ENCODE data around the gene MXD3.
"Not testable (repeated sequence)": the region's sequence is repeated elsewhere in the genome, so short reads cannot be mapped to it uniquely, and the experiment has no call there.

MXD3 gene

DNA sequence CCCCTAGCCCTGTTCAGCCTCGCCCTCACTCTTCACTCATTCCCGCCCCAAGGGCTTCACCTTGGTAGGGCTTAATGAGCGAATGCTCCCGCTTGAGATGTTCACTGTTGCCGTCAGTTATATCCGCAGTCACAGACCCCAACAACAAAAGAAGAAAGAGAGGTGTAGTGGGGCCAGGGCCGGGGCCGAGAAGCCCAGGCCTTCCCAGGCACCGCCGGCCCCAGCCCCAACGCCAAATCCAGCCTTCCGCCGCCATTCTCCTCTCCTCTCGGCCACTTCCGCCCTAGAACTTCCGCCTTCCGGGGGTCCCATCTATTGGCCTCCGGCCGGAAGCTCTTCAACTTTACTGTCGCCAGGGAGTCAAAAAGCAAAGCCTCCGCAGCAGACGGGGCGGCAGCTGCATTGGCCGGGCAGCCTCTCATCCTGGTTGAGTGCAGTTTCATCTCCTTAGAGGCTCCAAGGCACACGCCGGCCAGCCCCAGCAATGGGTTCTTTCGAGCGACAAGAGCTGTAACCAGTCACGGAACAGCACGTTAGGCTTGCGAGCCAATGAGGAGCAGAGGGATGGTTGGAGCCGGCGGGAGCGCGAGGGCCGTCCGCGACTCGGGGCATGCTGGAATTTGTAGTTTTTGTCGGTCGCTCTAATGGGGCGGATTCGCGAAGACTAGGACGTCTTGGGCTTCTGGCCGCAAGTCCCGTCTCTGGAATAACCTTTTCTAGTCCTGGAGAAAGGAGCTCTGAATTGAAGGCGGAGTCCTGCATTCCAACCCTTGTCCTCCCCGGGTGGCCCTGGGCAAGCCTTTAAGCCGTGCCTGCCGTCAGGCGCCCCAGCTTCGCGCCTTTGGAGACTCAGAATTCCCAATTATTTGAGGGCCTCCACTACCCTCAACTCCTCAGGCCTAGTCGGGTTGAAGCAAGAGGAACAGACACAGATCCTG lies 40.0 kb upstream of the MXD3 start, which contains the start of gene LMAN2:
TSS of gene LMAN2 (minus strand) at position 277 of the 938 bp plus-strand sequence. CDS start at position 256, 21 bp downstream.
- TF ChIP-seq POLR2A (IDR thresholded peaks at IDR 0.05; ENCODE audit: low read depth, low read length): peak; percentile 52; the same call in 1 of the 2 replicates
- peak; percentile 95 for DNase-seq (ENCODE audit: insufficient read length, low spot score)
- FAIRE-seq: no peak

GRCh38 chr5:177350776-177351391 lies 39.2 kb upstream of the MXD3 start:
- no peak for TF ChIP-seq POLR2A (IDR thresholded peaks at IDR 0.05; ENCODE audit: low read depth, low read length)
- DNase-seq (ENCODE audit: insufficient read length, low spot score): no peak
- no peak for FAIRE-seq

GRCh38 chr5:177349762-177350161 lies 38.1 kb upstream of the MXD3 start:
- FAIRE-seq: no peak
- DNase-seq (ENCODE audit: insufficient read length, low spot score): no peak
- TF ChIP-seq POLR2A (IDR thresholded peaks at IDR 0.05; ENCODE audit: low read depth, low read length): no peak

DNA sequence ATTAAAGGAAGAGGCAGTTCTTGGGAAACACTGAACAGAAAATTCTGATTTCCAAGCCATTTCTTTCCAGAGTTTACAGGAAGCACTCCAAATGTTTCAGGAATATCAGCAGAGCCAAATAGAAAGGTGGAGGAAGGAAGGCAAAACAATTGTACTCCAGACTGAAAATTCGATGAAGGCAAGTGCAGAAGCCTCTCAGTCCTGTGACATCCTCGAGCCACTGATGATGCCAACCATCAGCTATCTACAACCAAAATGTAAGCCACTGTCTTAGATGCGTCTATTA lies 37.6 kb upstream of the MXD3 start:
- no peak for FAIRE-seq
- DNase-seq (ENCODE audit: insufficient read length, low spot score): no peak
- no peak for TF ChIP-seq POLR2A (IDR thresholded peaks at IDR 0.05; ENCODE audit: low read depth, low read length)

DNA sequence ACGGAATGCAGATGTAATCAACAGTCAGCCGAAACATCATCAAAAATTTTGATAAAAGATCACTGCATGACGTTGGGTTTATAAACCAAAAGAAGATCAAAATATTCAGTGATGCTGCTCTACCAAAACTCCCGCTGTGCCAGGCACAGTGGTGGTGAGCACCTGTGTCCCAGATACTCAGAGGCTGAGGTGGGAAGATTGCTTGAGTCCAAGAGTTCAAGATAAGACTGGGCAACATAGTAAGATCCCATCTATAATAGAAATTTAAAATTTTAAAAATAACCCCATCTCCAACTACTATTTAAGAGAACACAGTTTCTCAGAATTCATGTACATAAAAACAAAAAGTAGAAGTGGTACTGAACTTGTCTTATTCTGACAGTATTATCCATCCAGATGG lies 36.0 kb upstream of the MXD3 start:
- FAIRE-seq: no peak
- no peak for TF ChIP-seq POLR2A (IDR thresholded peaks at IDR 0.05; ENCODE audit: low read depth, low read length)
- DNase-seq (ENCODE audit: insufficient read length, low spot score): no peak

DNA sequence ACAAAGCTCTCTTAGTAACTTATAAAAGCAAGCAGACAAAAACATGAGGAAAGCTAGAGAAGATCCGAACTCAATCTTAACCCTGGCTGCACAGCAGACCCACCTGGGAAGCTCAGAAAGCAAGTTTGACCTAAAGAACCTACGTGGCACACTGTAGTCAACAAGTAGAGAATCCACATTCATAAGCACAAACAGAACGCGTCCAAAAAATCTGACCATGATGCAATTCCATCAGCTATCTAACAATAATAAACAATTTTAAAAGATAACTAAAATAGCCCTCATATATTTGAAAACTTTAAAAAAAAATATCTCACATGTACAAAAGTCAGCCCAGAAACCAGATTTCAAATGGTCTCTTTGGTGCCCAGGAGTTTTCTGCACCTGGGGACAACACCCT lies 35.1 kb upstream of the MXD3 start:
- TF ChIP-seq POLR2A (IDR thresholded peaks at IDR 0.05; ENCODE audit: low read depth, low read length): no peak
- no peak for DNase-seq (ENCODE audit: insufficient read length, low spot score)
- no peak for FAIRE-seq

- TF ChIP-seq POLR2A (IDR thresholded peaks at IDR 0.05; ENCODE audit: low read depth, low read length): no peak
- FAIRE-seq (no peak), DNase-seq (ENCODE audit: insufficient read length, low spot score) (no peak)
Measured at GRCh38 chr5:177344891-177345290, 33.2 kb upstream of the MXD3 start.

- no peak for DNase-seq (ENCODE audit: insufficient read length, low spot score)
- no peak for TF ChIP-seq POLR2A (IDR thresholded peaks at IDR 0.05; ENCODE audit: low read depth, low read length)
Measured at GRCh38 chr5:177343777-177344176, 32.1 kb upstream of the MXD3 start.

DNA sequence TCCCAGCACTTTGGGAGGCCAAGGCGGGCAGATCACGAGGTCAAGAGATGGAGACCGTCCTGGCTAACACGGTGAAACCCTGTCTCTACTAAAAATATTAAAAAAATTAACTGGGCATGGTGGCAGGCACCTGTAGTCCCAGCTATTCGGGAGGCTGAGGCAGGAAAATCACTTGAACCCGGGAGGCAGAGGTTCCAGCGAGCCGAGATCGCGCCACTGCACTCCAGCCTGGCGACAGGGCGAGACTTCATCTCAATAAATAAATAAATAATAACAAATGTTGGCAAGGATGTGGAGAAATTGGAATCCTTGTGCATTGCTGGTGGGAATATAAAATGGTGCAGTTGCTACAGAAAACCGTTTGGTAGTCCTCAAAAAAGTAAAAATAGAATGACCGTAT lies 31.3 kb upstream of the MXD3 start:
- not testable (repeated sequence) for FAIRE-seq; DNase-seq (ENCODE audit: insufficient read length, low spot score)

More at GRCh38 chr5:177343777-177344176, 32.1 kb upstream of the MXD3 start:
- FAIRE-seq: no peak

DNA sequence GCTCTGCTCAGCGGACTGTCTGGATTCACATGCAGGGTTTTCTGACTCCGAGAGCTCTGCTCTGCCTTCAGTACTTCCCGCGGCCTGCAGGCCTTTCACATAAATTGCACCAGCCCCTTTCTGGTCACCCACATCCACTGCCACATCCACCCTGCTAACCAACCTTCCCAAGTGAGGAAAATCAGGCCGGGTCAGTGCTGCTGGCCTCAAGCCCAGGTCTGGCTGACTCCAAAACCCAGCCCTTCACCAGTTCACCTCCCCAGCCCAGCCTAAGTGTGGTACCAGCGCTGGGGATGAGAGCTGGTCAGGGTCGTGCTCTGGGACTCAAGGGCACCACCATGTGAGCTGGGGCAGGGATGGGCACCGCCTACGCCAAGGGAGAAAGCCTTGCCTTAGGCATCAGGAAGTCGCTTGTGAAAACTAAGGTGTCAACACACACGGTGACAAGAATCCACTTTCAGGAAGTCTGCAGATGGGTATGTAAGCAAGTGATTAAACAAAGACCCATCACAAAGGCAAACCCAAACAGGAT lies 27.5 kb upstream of the MXD3 start:
- FAIRE-seq: no peak
- no peak for TF ChIP-seq POLR2A (IDR thresholded peaks at IDR 0.05; ENCODE audit: low read depth, low read length)
- DNase-seq (ENCODE audit: insufficient read length, low spot score): no peak

- TF ChIP-seq POLR2A (IDR thresholded peaks at IDR 0.05; ENCODE audit: low read depth, low read length): no peak
- FAIRE-seq: no peak
- DNase-seq (ENCODE audit: insufficient read length, low spot score): no peak
Measured at GRCh38 chr5:177338251-177339106, 26.8 kb upstream of the MXD3 start.

DNA sequence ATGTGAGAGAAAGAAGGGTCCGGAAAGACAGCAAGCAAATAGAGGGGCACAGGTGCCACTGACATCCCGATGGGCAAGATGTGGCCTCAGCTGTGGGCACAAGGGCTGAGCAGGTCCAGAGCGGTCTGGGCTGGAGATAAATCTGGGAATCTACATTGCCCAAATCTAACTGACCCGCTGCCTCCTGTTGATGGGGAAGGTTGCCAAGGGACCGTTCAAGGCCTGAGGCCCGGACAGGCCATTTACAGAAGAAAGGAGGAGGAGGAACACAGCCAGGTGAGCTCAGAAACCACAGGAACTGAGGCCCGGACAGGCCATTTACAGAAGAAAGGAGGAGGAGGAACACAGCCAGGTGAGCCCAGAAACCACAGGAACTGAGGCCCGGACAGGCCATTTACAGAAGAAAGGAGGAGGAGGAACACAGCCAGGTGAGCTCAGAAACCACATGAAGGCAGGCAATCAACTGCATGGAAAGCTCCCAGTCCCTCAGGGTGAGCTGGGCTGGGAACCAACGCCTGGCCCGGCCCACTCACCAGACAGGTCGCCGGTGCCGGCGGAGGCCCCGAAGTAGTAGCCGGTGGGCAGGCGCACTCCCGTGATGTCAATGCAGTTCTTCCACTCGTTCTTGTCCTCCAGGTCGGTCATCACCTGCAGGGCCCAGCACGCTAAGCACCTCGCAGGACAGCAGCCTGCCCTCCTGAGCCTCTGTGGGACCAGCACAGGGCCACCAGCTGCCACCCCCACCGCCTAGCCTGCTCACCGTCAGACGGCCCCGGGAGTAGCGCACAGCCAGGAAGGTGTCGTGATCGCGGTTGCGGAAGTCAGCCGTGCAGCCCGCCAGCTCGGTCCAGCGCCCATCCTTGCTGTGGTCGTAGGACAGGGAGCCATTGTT lies 25.2 kb upstream of the MXD3 start:
- no peak for FAIRE-seq
- DNase-seq (ENCODE audit: insufficient read length, low spot score): no peak
- no peak for TF ChIP-seq POLR2A (IDR thresholded peaks at IDR 0.05; ENCODE audit: low read depth, low read length)

DNA sequence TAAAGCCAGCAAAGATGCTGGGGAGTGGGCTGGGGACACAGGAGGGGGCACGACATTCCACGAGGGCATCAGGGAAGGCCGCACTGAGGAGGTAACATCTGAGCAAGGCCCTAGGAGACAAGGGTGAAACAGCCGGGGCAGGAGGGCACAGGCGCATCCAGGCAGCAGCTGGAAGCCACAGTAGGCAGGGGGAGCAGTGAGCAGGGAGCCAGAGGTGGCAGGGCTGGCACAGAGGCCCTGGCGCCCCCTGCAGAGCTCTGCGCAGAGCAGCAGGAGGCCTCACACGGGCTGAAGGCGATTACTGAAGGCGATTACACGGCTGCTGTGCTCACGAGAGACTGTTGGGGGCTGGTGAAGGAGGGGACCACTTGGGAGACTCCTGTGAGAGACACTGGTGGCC lies 24.4 kb upstream of the MXD3 start:
- no peak for FAIRE-seq
- TF ChIP-seq POLR2A (IDR thresholded peaks at IDR 0.05; ENCODE audit: low read depth, low read length): no peak
- DNase-seq (ENCODE audit: insufficient read length, low spot score): peak; percentile 30

Data from H54 (cell line).